WI38 (cell line): ENCODE measurements around the gene SNAPC4.
"Not testable (repeated sequence)": the region's sequence is repeated elsewhere in the genome, so short reads cannot be mapped to it uniquely, and the experiment has no call there.

Experiments used
- H3K4me3 ChIP-seq: 2 replicates; pipeline ENCODE4 v1.5.1; 2011; ENCODE audit warnings: low read depth, mild to moderate bottlenecking, control low read depth, low read length
- CTCF ChIP-seq: IDR thresholded peaks from 2 replicates; pipeline ENCODE4 v1.5.1; 2012; ENCODE audit warnings: low read depth, mild to moderate bottlenecking, control low read depth, low read length

Gene SNAPC4

GRCh38 chr9:136431782-136432350 is 31.9 kb upstream of the SNAPC4 start:
- no peak overlapping the region for H3K4me3 ChIP-seq
- no peak for TF ChIP-seq CTCF

GRCh38 chr9:136430588-136431234 is 30.7 kb upstream of the SNAPC4 start:
- TF ChIP-seq CTCF, result no peak
- no peak overlapping the region for H3K4me3 ChIP-seq

- no peak overlapping the region for H3K4me3 ChIP-seq
- TF ChIP-seq CTCF, result no peak
Observed at GRCh38 chr9:136429683-136430491, 29.9 kb upstream of the SNAPC4 start.

GRCh38 chr9:136429075-136429628 is 29.2 kb upstream of the SNAPC4 start:
- TF ChIP-seq CTCF, result no peak
- H3K4me3 ChIP-seq, result no peak overlapping the region

- no peak overlapping the region for H3K4me3 ChIP-seq
- no peak for TF ChIP-seq CTCF
Observed at GRCh38 chr9:136426787-136427186, 26.8 kb upstream of the SNAPC4 start.

GRCh38 chr9:136425367-136425766 is 25.4 kb upstream of the SNAPC4 start:
- not testable (repeated sequence) for H3K4me3 ChIP-seq

- no peak overlapping the region for H3K4me3 ChIP-seq
- TF ChIP-seq CTCF, result no peak
Observed at GRCh38 chr9:136424750-136425362, 24.9 kb upstream of the SNAPC4 start.
